ENCODE data around the gene AEBP1. TPM values are rescaled to one million over a fixed set of nuclear protein-coding genes. Genes with fewer than 3 reads are reported as not detected.

AEBP1 gene
- total and polyA plus RNA-seq, 8 donors: 14.6 to 179 (median 41.2) TPM

- H3K4me3 ChIP-seq: peak within 1 kb of the TSS in 1 of 4 donors; percentile 19
- H3K27ac ChIP-seq: no peak within 1 kb of the TSS
These were observed 38.6 kb upstream of the AEBP1 start, which contains the start of gene PGAM2 for GRCh38 chr7:44065431-44066110. Gene PGAM2 (minus strand): TSS chr7:44065567. CDS start chr7:44065529, 38 bp downstream.

GRCh38 chr7:44066111-44066460 lies 38.1 kb upstream of the AEBP1 start:
- H3K9me3 ChIP-seq: no peaks in the 10 kb centered on the region
- DNase-seq: no peak
- no peak overlapping the region for H3K27ac ChIP-seq
- intact Hi-C loops (cut with DNase I; ENCODE audit: low total_unique reads): no loop called here
- H3K4me1 ChIP-seq: peaks cover 19 to 44% (median 34%) of the 10 kb centered on the region in 4 donors
- no peak for TF ChIP-seq POLR2AphosphoS5 (IDR thresholded peaks at IDR 0.05)
- no peak for TF ChIP-seq POLR2A (IDR thresholded peaks at IDR 0.05)
- TF ChIP-seq EP300 (IDR thresholded peaks at IDR 0.05): no peak
- TF ChIP-seq CTCF (IDR thresholded peaks at IDR 0.05): no peak
- WGBS, 5 donors: 28 to 54% (median 32%) methylated on average over 6 of the region's 6 CpGs
- no peak overlapping the region for H3K4me3 ChIP-seq
- no peaks in the 10 kb centered on the region for H3K27me3 ChIP-seq
- peaks cover 6 to 18% (median 16%) of the 10 kb centered on the region in 4 donors for H3K36me3 ChIP-seq

More at GRCh38 chr7:44065431-44066110, 38.6 kb upstream of the AEBP1 start, which contains the start of gene PGAM2:
- DNase-seq: peak in 1 of 2 donors; percentile 58
- Histone ChIP-seq H3K36me3 (peaks cover 11 to 23% (median 21%) of the 10 kb centered on the region in 4 donors), H3K9me3 (no peaks in the 10 kb centered on the region), H3K4me1 (peaks cover 19 to 41% (median 34%) of the 10 kb centered on the region in 4 donors), H3K27me3 (no peaks in the 10 kb centered on the region)
- WGBS, 5 donors: 9 to 28% (median 17%) methylated on average over 7 to 14 of the region's 14 CpGs
- intact Hi-C loops (cut with DNase I; ENCODE audit: low total_unique reads): no loop called here
- no peak for TF ChIP-seq EP300 (IDR thresholded peaks at IDR 0.05)
- peak in 1 of 3 donors; percentile 3 for TF ChIP-seq POLR2AphosphoS5 (IDR thresholded peaks at IDR 0.05)

- TF ChIP-seq EP300 (IDR thresholded peaks at IDR 0.05): no peak
- no peak for TF ChIP-seq POLR2A (IDR thresholded peaks at IDR 0.05)
- no peak for TF ChIP-seq CTCF (IDR thresholded peaks at IDR 0.05)
- no peak for TF ChIP-seq POLR2AphosphoS5 (IDR thresholded peaks at IDR 0.05)
- Histone ChIP-seq H3K4me3 (no peak overlapping the region), H3K27me3 (no peaks in the 10 kb centered on the region), H3K4me1 (peaks cover 21 to 49% (median 36%) of the 10 kb centered on the region in 4 donors), H3K27ac (no peak overlapping the region), H3K36me3 (peaks cover 3 to 13% (median 11%) of the 10 kb centered on the region in 4 donors), H3K9me3 (no peaks in the 10 kb centered on the region)
- intact Hi-C loops (cut with DNase I; ENCODE audit: low total_unique reads): no loop called here
- WGBS, 5 donors: 57 to 72% (median 62%) methylated on average over 6 to 7 of the region's 7 CpGs
- DNase-seq: no peak
These were observed 37.6 kb upstream of the AEBP1 start for GRCh38 chr7:44066494-44067063.

GRCh38 chr7:44067064-44067951 lies 36.8 kb upstream of the AEBP1 start:
- intact Hi-C loops (cut with DNase I; ENCODE audit: low total_unique reads): no loop called here
- H3K27me3 ChIP-seq: no peaks in the 10 kb centered on the region
- peaks cover 28 to 56% (median 41%) of the 10 kb centered on the region in 4 donors for H3K4me1 ChIP-seq
- no peak overlapping the region for H3K4me3 ChIP-seq
- no peak for DNase-seq
- H3K9me3 ChIP-seq: no peaks in the 10 kb centered on the region
- peaks cover 0 to 5% (median 4%) of the 10 kb centered on the region in 4 donors for H3K36me3 ChIP-seq
- no peak for TF ChIP-seq CTCF (IDR thresholded peaks at IDR 0.05)
- TF ChIP-seq EP300 (IDR thresholded peaks at IDR 0.05): no peak
- no peak for TF ChIP-seq POLR2AphosphoS5 (IDR thresholded peaks at IDR 0.05)
- no peak for TF ChIP-seq POLR2A (IDR thresholded peaks at IDR 0.05)
- WGBS, 5 donors: 68 to 82% (median 73%) methylated on average over 11 of the region's 11 CpGs
- no peak overlapping the region for H3K27ac ChIP-seq
